ENCODE data around the gene EIF4A2.

Gene EIF4A2

DNA sequence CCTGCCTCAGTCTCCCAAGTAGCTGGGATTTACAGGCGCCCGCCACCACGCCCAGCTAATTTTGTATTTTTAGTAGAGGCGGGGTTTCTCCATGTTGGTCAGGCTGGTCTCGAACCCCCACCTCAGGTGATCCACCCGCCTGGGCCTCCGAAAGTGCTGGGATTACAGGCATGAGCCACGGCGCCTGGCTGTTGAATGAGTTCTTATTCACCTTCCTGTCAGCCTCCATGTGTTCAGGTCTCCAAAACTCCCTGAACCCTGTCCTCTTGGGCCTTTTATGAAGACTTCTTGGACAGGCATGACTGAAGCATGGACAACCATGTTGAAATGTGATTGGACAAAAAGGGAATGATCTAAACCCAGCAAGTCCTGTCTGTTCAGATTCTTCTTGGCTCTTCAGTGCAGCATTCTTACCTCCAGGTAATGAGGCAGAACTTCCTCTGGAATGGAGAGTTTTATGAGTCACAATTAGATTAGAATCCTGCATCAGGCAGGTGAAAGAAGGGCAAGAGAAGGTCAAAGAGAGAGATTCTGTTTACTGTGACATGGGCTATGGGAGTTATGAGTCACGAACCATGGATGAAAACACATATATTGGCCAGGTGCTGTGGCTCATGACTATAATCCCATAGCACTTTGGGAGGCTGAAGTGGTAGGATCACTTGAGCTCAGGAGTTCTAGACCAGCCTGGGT, 23.1 kb upstream of the EIF4A2 start:
- no peak overlapping the region for H3K9ac ChIP-seq (ENCODE audit: low read length)
- no peak overlapping the region for H3K4me3 ChIP-seq (ENCODE audit: low read length)
- no peaks in the 10 kb centered on the region for H3K9me3 ChIP-seq (ENCODE audit: control insufficient read depth, low read length)
- no peaks in the 10 kb centered on the region for H3K36me3 ChIP-seq (ENCODE audit: control insufficient read depth, insufficient read depth, low read length)
- H3K4me1 ChIP-seq (ENCODE audit: control insufficient read depth, insufficient read depth, low read length) = peaks cover 19% of the 10 kb centered on the region
- no peaks in the 10 kb centered on the region for H3K27me3 ChIP-seq (ENCODE audit: control insufficient read depth, insufficient read depth, low read length)

DNA sequence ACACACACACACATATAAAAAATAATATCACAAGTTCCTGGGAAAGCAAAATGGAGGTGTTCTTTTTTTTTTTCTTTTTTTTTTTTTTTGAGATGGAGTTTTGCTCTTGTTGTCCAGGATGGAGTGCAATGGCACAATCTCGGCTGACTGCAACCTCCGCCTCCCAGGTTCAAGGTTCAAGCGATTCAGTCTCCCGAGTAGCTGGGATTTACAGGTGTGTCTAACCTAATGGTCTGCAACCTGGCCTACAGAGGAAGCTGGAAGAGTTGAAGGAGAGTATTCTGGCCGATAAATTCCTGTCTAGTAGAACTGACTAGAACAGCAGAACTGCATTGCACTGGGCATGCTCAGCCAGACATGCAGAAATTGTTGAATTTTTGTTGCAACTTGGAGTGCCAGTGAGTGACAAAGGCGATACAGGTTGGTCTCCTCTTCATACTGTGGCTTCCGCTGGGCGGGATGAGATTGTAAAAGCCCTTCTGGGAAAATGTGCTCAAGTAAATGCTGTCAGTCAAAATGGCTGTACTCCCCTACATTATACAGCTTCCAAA, 22.4 kb upstream of the EIF4A2 start:
- no peaks in the 10 kb centered on the region for H3K9me3 ChIP-seq (ENCODE audit: control insufficient read depth, low read length)
- no peak overlapping the region for H3K4me3 ChIP-seq (ENCODE audit: low read length)
- peaks cover 19% of the 10 kb centered on the region for H3K4me1 ChIP-seq (ENCODE audit: control insufficient read depth, insufficient read depth, low read length)
- H3K9ac ChIP-seq (ENCODE audit: low read length) = no peak overlapping the region
- no peaks in the 10 kb centered on the region for H3K36me3 ChIP-seq (ENCODE audit: control insufficient read depth, insufficient read depth, low read length)
- H3K27me3 ChIP-seq (ENCODE audit: control insufficient read depth, insufficient read depth, low read length) = no peaks in the 10 kb centered on the region

DNA sequence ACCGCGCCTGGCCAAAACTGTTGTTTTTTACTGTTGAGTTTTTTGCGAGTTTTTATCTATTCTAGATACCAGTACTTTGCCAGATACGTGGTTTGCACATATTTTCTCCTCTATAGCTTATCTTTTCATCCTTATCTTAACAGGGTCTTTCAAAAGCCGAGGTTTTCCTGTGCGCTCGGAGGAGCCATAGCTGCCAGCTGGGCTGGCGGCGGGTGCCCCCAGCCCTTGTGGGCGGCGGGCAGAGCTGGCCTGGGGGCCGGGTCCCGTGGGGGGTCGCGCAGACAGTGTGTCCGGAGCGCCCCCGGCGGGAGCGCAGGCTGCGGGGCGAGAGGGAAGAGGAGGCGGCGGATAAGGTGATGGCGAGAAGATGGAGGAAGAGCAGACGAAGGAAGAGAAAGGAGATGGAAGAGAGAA, 11.1 kb upstream of the EIF4A2 start:
- H3K36me3 ChIP-seq (ENCODE audit: control insufficient read depth, insufficient read depth, low read length) = no peaks in the 10 kb centered on the region
- H3K27me3 ChIP-seq (ENCODE audit: control insufficient read depth, insufficient read depth, low read length) = peaks cover 4% of the 10 kb centered on the region
- H3K4me1 ChIP-seq (ENCODE audit: control insufficient read depth, insufficient read depth, low read length) = peaks cover 15% of the 10 kb centered on the region
- peak overlapping the region; percentile 61 for H3K9ac ChIP-seq (ENCODE audit: low read length)
- peak overlapping the region; percentile 51 for H3K4me3 ChIP-seq (ENCODE audit: low read length)
- H3K9me3 ChIP-seq (ENCODE audit: control insufficient read depth, low read length) = no peaks in the 10 kb centered on the region

DNA sequence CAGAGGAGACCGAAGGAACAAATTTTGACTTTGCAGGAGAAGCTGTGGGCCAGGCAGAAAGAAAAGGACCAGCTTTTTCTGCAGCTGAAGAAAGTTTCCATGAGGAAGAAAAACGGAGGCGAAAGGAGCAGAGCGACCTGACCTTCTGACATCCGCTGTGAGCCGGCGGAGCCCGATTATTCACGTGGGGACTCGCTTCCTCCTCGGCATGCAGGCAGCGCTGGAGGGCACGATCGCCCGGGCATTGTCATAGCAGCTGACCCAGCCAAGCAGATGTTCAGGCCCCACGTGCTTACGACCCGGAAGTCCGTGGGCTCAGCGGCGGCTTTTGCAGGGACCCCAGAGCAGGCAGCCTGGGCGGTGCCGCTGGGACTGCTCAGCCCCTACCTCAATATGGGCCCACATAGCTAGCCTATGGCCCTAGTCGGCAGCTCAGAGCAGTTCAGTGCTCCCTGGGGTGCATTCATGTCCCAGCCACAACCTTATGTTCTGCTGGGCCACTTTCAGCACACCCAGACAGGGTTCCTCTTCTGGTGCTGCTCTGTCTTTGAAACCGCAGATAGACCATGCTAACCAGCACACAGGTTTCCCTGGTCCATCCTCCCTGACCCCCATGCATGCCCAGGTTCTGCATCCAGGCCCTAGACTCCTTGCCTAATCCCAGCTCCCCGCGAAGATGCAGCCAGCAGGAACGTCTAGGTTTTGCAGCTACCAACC, 10.5 kb upstream of the EIF4A2 start:
- Histone ChIP-seq H3K9me3 (ENCODE audit: control insufficient read depth, low read length) (no peaks in the 10 kb centered on the region), H3K9ac (ENCODE audit: low read length) (peak overlapping the region; percentile 61), H3K36me3 (ENCODE audit: control insufficient read depth, insufficient read depth, low read length) (no peaks in the 10 kb centered on the region), H3K4me1 (ENCODE audit: control insufficient read depth, insufficient read depth, low read length) (peaks cover 15% of the 10 kb centered on the region), H3K27me3 (ENCODE audit: control insufficient read depth, insufficient read depth, low read length) (peaks cover 4% of the 10 kb centered on the region), H3K4me3 (ENCODE audit: low read length) (peak overlapping the region; percentile 51)

DNA sequence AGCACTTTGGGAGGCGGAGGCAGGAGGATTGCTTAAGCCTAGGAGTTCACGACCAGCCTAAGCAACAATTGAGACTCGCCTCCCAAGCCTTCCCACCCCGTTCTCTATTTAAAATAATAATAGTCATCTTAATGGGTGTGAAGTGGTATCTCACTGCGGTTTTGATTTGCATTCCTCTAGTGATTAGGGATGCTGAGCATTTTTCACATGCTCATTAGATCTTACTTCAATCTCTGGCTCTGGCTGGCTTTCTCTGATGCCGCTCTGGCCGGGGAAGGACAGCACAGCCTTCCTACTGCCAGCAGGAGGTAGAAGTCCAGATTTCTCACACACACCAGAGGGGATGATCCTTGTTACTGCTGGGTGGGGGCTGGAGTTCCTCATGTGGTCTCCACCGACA, 7.4 kb upstream of the EIF4A2 start:
- H3K9me3 ChIP-seq (ENCODE audit: control insufficient read depth, low read length) = no peaks in the 10 kb centered on the region
- H3K27me3 ChIP-seq (ENCODE audit: control insufficient read depth, insufficient read depth, low read length) = peaks cover 4% of the 10 kb centered on the region
- H3K9ac ChIP-seq (ENCODE audit: low read length) = no peak overlapping the region
- H3K4me3 ChIP-seq (ENCODE audit: low read length) = no peak overlapping the region
- no peaks in the 10 kb centered on the region for H3K36me3 ChIP-seq (ENCODE audit: control insufficient read depth, insufficient read depth, low read length)
- peaks cover 15% of the 10 kb centered on the region for H3K4me1 ChIP-seq (ENCODE audit: control insufficient read depth, insufficient read depth, low read length)

DNA sequence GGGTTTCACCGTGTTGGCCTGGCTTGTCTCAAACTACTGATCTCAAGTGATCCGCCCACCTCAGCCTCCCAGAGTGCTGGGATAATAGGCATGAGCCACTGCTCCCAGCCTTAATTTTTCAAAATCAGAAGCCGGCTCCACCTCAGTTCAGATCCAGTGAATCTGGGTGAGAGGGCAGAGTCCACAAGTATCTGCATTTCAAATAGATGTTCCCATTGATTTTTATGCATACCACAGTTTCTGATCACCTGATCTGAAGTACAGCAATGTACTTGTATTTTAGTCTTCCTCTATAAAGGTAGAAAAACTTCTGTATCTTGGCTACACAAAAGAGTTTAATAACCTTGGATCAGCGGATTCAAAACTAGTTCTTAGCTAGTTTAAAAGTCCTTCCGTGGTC, 4.2 kb upstream of the EIF4A2 start:
- Histone ChIP-seq H3K27me3 (ENCODE audit: control insufficient read depth, insufficient read depth, low read length) (no peaks in the 10 kb centered on the region), H3K4me1 (ENCODE audit: control insufficient read depth, insufficient read depth, low read length) (no peaks in the 10 kb centered on the region)

DNA sequence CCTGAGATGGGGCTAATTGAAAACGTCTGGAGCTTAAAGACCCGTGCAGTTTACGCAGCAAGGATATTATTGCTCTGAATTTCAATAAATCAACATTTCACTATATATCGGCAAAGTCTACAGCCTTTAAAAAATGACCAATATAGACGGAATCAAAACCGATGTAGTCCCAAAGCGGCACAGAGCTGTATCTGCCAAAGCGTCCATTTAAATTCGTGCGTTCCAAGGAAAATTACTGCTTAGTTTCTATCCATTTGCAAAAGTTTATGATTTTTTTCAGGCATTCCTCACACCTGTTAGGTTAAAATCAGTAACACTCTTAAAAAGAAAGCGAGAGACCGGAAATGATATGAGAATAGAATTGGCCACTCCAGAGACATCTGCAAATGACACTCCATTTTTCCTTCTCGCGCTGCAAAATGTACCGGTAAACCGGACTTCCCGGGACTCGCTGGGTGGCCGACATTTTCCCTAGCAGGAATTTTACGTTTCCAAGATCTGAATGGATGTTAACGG, 777 bp upstream of the EIF4A2 start:
- Histone ChIP-seq H3K27me3 (ENCODE audit: control insufficient read depth, insufficient read depth, low read length) (no peaks in the 10 kb centered on the region), H3K9ac (ENCODE audit: low read length) (peak overlapping the region; percentile 98), H3K4me1 (ENCODE audit: control insufficient read depth, insufficient read depth, low read length) (peaks cover 15% of the 10 kb centered on the region), H3K36me3 (ENCODE audit: control insufficient read depth, insufficient read depth, low read length) (peaks cover 16% of the 10 kb centered on the region), H3K9me3 (ENCODE audit: control insufficient read depth, low read length) (no peaks in the 10 kb centered on the region), H3K4me3 (ENCODE audit: low read length) (peak overlapping the region; percentile 88)

More for the DNA sequence above, 4.2 kb upstream of the EIF4A2 start:
- H3K36me3 ChIP-seq (ENCODE audit: control insufficient read depth, insufficient read depth, low read length) = no peaks in the 10 kb centered on the region
- H3K9ac ChIP-seq (ENCODE audit: low read length) = no peak overlapping the region
- no peaks in the 10 kb centered on the region for H3K9me3 ChIP-seq (ENCODE audit: control insufficient read depth, low read length)
- H3K4me3 ChIP-seq (ENCODE audit: low read length) = no peak overlapping the region

DNA sequence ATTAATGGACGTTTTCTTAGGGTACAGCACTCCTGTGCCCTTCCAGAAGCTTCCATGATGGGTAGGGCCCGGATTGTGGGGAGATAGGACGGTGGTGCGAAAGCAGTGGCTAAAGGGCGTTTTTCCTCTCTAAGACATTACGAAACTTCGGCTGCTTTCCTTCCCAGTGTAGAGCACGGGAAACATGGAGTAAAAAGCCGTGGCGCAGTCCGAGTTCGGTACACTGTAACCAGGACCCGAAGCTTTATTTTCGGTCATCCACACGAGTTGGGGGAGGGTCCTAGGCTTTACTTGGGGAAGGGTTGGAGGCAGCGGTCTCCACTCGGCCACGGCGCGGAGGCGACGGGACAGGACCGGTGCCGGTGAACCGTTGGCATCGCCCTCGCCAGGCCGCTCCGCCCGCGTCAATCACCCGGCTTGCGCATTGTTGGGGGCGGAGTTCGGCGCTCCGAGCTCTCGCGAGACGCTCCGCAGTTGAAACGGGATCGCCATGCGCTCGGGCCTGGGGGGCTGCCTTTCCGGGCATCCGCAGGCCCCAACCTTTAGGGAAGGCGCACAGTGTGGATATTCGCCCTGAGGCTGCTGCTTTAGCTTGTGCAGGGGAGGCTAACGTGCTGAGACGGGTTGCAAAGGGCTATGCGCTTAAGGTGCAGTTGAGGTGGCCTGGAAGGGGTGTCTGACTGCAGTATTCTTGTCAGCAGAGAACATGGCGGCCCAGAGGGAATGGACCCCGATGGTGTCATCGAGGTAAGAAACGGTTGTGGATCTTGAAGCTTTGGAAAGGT, 546 bp downstream of the EIF4A2 start:
- H3K27me3 ChIP-seq (ENCODE audit: control insufficient read depth, insufficient read depth, low read length) = no peaks in the 10 kb centered on the region
- no peaks in the 10 kb centered on the region for H3K9me3 ChIP-seq (ENCODE audit: control insufficient read depth, low read length)
- H3K36me3 ChIP-seq (ENCODE audit: control insufficient read depth, insufficient read depth, low read length) = peaks cover 24% of the 10 kb centered on the region
- H3K4me1 ChIP-seq (ENCODE audit: control insufficient read depth, insufficient read depth, low read length) = peaks cover 23% of the 10 kb centered on the region
- H3K4me3 ChIP-seq (ENCODE audit: low read length) = peak overlapping the region; percentile 88
- peak overlapping the region; percentile 98 for H3K9ac ChIP-seq (ENCODE audit: low read length)

DNA sequence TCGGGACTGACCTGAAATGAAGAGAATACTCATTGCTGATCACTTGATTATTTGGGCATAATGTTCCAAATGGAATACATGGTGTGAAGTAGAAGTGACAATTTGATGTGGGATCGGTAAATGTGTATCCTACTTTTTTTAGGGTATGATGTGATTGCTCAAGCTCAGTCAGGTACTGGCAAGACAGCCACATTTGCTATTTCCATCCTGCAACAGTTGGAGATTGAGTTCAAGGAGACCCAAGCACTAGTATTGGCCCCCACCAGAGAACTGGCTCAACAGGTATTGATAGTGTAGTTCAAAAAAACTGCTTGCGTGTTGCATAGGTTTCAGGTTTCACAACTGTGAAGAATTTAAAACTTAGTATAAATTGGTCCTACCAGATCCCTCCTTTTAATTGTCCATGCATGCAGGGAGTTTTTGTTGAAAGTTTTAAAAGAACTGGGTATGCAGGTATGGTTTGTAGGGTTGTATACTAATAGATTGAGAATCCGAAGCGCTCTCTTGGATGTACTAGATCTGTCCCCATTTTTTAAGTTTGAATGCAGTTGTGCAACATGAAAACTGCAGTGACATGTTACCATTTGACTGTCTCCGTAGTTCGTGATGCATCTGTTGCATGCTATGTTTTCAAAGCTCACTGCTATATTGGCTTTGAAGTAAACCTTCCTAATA, 1.6 kb downstream of the EIF4A2 start:
- H3K4me3 ChIP-seq (ENCODE audit: low read length) = peak overlapping the region; percentile 88
- peak overlapping the region; percentile 98 for H3K9ac ChIP-seq (ENCODE audit: low read length)
- peaks cover 24% of the 10 kb centered on the region for H3K36me3 ChIP-seq (ENCODE audit: control insufficient read depth, insufficient read depth, low read length)
- H3K4me1 ChIP-seq (ENCODE audit: control insufficient read depth, insufficient read depth, low read length) = peaks cover 23% of the 10 kb centered on the region
- no peaks in the 10 kb centered on the region for H3K9me3 ChIP-seq (ENCODE audit: control insufficient read depth, low read length)
- H3K27me3 ChIP-seq (ENCODE audit: control insufficient read depth, insufficient read depth, low read length) = no peaks in the 10 kb centered on the region

DNA sequence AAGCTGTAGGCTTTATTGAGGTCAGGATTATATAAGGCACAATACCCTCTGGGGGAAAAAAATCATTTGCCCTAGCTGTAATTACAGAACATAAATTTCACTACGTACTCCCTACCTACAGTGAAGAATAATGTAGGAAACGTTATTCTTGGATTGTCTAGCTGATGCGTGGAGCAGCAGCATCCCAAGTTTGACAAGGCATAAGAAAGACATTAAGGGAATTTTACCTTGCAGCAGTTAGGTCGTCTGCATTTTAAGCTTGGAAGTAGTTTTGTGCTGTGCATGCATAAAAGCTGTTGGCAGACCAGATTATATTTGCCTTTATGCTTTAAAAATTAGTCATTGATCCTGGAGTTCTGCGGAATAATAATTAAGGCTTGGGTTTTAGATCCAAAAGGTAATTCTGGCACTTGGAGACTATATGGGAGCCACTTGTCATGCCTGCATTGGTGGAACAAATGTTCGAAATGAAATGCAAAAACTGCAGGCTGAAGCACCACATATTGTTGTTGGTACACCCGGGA, 2.2 kb downstream of the EIF4A2 start:
- H3K4me1 ChIP-seq (ENCODE audit: control insufficient read depth, insufficient read depth, low read length) = peaks cover 23% of the 10 kb centered on the region

DNA sequence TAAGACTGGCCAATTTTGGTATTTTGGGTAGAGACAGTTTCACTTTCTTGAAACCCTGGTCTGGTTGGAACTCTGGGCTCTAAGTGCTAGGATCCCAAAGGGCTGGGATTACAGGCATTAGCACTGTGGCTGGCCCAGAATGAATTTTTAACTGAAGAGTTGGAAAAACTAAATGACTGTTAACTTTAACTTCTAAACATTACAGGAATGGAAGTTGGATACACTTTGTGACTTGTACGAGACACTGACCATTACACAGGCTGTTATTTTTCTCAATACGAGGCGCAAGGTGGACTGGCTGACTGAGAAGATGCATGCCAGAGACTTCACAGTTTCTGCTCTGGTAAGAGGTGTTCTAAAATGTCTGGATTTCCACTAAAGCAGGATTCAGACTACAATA, 3.5 kb downstream of the EIF4A2 start:
- Histone ChIP-seq H3K4me1 (ENCODE audit: control insufficient read depth, insufficient read depth, low read length) (peaks cover 23% of the 10 kb centered on the region), H3K4me3 (ENCODE audit: low read length) (no peak overlapping the region), H3K9ac (ENCODE audit: low read length) (peak overlapping the region; percentile 15), H3K27me3 (ENCODE audit: control insufficient read depth, insufficient read depth, low read length) (no peaks in the 10 kb centered on the region), H3K9me3 (ENCODE audit: control insufficient read depth, low read length) (no peaks in the 10 kb centered on the region), H3K36me3 (ENCODE audit: control insufficient read depth, insufficient read depth, low read length) (peaks cover 24% of the 10 kb centered on the region)

More for the DNA sequence above, 2.2 kb downstream of the EIF4A2 start:
- Histone ChIP-seq H3K4me3 (ENCODE audit: low read length) (peak overlapping the region; percentile 88), H3K9ac (ENCODE audit: low read length) (peak overlapping the region; percentile 98), H3K9me3 (ENCODE audit: control insufficient read depth, low read length) (no peaks in the 10 kb centered on the region), H3K36me3 (ENCODE audit: control insufficient read depth, insufficient read depth, low read length) (peaks cover 24% of the 10 kb centered on the region), H3K27me3 (ENCODE audit: control insufficient read depth, insufficient read depth, low read length) (no peaks in the 10 kb centered on the region)

Measured in mucosa of stomach (tissue), 1 donor.